ENCODE data around the gene TLCD2. TPM values are rescaled to one million over a fixed set of nuclear protein-coding genes. Genes with fewer than 3 reads are reported as not detected.

Gene TLCD2
- total RNA-seq (2022): 10.1 and 12.0 TPM in 2 replicates
- percentile 71 among the genes with signal in this experiment for Bru-seq, nascent RNA
- percentile 73 among the genes with signal in this experiment for BruChase-seq, experiment 1, labeled RNA remaining after a 2-hour chase
- BruChase-seq, experiment 2, labeled RNA remaining after a 6-hour chase: percentile 87 among the genes with signal in this experiment
- long read RNA-seq, partial matches to known transcripts: 2 of 3 reads
- long read RNA-seq, other reads (novel, unspliced or antisense): 1 of 3 reads

- no peaks in the 10 kb centered on the region for H3K27me3 Mint-ChIP-seq (ENCODE audit: insufficient read depth, unreplicated experiment)
- peak; percentile 92 to 94 for DNase-seq
- H3K9me3 Mint-ChIP-seq (ENCODE audit: unreplicated experiment): no peaks in the 10 kb centered on the region
- Histone ChIP-seq H3K36me3 (ENCODE audit: control insufficient read depth, insufficient read depth, low read length) (peaks cover 5% of the 10 kb centered on the region), H3K4me1 (peaks cover 31% of the 10 kb centered on the region), H3K4me3 (ENCODE audit: low read depth, low read length) (peak within 1 kb of the TSS; percentile 71), H3K9me3 (no peaks in the 10 kb centered on the region), H3K27me3 (replicated peaks; ENCODE audit: control insufficient read depth, insufficient read depth, low read length) (no peaks in the 10 kb centered on the region)
- intact Hi-C loops (cut with micrococcal nuclease; ENCODE audit: unreplicated experiment): loop anchor here (2.0 to 10.0 kb wide), 2 partner anchors 25 to 155 kb away; partner anchors contain the start of gene PRPF8
- H3K27ac Mint-ChIP-seq (ENCODE audit: unreplicated experiment): peak within 1 kb of the TSS; percentile 95
- H3K4me1 Mint-ChIP-seq (ENCODE audit: low read depth, unreplicated experiment): peaks cover 34% of the 10 kb centered on the region
- peaks cover 51% of the 10 kb centered on the region for H3K36me3 Mint-ChIP-seq (ENCODE audit: insufficient read depth, unreplicated experiment)
- ChIA-PET CTCF (interaction anchor here (0.5 to 1.5 kb wide), 5 partner anchors 56 to 97 kb away, joined by 3 to 8 read pairs (median 4); no protein-coding TSS in a partner anchor), POLR2A (interaction anchor here (0.5 to 1.8 kb wide), 5 partner anchors 13 to 82 kb away, joined by 3 to 6 read pairs (median 3); partner anchors contain the start of gene SLC43A2)
- BruUV-seq (replicated peaks): no TSS peak
- no peak for TF ChIP-seq CTCF (IDR thresholded peaks at IDR 0.05; ENCODE audit: insufficient read depth in 1 of 2, low read depth in 1 of 2, low read length in 1 of 2, severe bottlenecking in 1 of 2, unreplicated experiment in 1 of 2)
- peak within 1 kb of the TSS; percentile 86 for H3K4me3 Mint-ChIP-seq (ENCODE audit: unreplicated experiment)
Measured at GRCh38 chr17:1709971-1710806, at the start of gene TLCD2. TLCD2 (minus strand) TSS chr17:1710377; CDS start chr17:1710242, 135 bp downstream.

GRCh38 chr17:1759529-1759928 lies 49.4 kb upstream of the TLCD2 start:
- intact Hi-C loops (cut with micrococcal nuclease; ENCODE audit: unreplicated experiment): no loop called here
- BruUV-seq (replicated peaks): no TSS peak
- Mint-ChIP-seq H3K4me3 (ENCODE audit: unreplicated experiment) (no peak overlapping the region), H3K27me3 (ENCODE audit: insufficient read depth, unreplicated experiment) (no peaks in the 10 kb centered on the region), H3K27ac (ENCODE audit: unreplicated experiment) (no peak overlapping the region), H3K9me3 (ENCODE audit: unreplicated experiment) (no peaks in the 10 kb centered on the region), H3K36me3 (ENCODE audit: insufficient read depth, unreplicated experiment) (peaks cover 6% of the 10 kb centered on the region), H3K4me1 (ENCODE audit: low read depth, unreplicated experiment) (peaks cover 9% of the 10 kb centered on the region)
- ChIA-PET CTCF (no interaction called here), POLR2A (no interaction called here)
- Histone ChIP-seq H3K9me3 (no peaks in the 10 kb centered on the region), H3K4me3 (ENCODE audit: low read depth, low read length) (no peak overlapping the region), H3K27me3 (replicated peaks; ENCODE audit: control insufficient read depth, insufficient read depth, low read length) (no peaks in the 10 kb centered on the region), H3K4me1 (peaks cover 21% of the 10 kb centered on the region), H3K36me3 (ENCODE audit: control insufficient read depth, insufficient read depth, low read length) (no peaks in the 10 kb centered on the region)
- no peak for DNase-seq
- no peak for TF ChIP-seq CTCF (IDR thresholded peaks at IDR 0.05; ENCODE audit: insufficient read depth in 1 of 2, low read depth in 1 of 2, low read length in 1 of 2, severe bottlenecking in 1 of 2, unreplicated experiment in 1 of 2)

- no peak overlapping the region for H3K4me3 Mint-ChIP-seq (ENCODE audit: unreplicated experiment)
- H3K9me3 Mint-ChIP-seq (ENCODE audit: unreplicated experiment): no peaks in the 10 kb centered on the region
- no peaks in the 10 kb centered on the region for H3K27me3 ChIP-seq (replicated peaks; ENCODE audit: control insufficient read depth, insufficient read depth, low read length)
- peak overlapping the region; percentile 8 for H3K27ac Mint-ChIP-seq (ENCODE audit: unreplicated experiment)
- CTCF ChIA-PET: no interaction called here
- POLR2A ChIA-PET: no interaction called here
- peaks cover 20% of the 10 kb centered on the region for H3K4me1 ChIP-seq
- BruUV-seq (replicated peaks): no TSS peak
- H3K36me3 Mint-ChIP-seq (ENCODE audit: insufficient read depth, unreplicated experiment): peaks cover 11% of the 10 kb centered on the region
- no peak for DNase-seq
- no peaks in the 10 kb centered on the region for H3K9me3 ChIP-seq
- H3K4me1 Mint-ChIP-seq (ENCODE audit: low read depth, unreplicated experiment): peaks cover 9% of the 10 kb centered on the region
- H3K36me3 ChIP-seq (ENCODE audit: control insufficient read depth, insufficient read depth, low read length): no peaks in the 10 kb centered on the region
- TF ChIP-seq CTCF (IDR thresholded peaks at IDR 0.05; ENCODE audit: insufficient read depth in 1 of 2, low read depth in 1 of 2, low read length in 1 of 2, severe bottlenecking in 1 of 2, unreplicated experiment in 1 of 2): no peak
- intact Hi-C loops (cut with micrococcal nuclease; ENCODE audit: unreplicated experiment): no loop called here
- no peaks in the 10 kb centered on the region for H3K27me3 Mint-ChIP-seq (ENCODE audit: insufficient read depth, unreplicated experiment)
- no peak overlapping the region for H3K4me3 ChIP-seq (ENCODE audit: low read depth, low read length)
Measured at GRCh38 chr17:1758807-1759206, 48.6 kb upstream of the TLCD2 start.
